Hippocampal formation (tissue), 2 donors: ENCODE data around the gene RET.

Source experiments
- DNase-seq, 2 donors: peaks; one replicate each; lab custom pipeline; 2025; lab: John Stamatoyannopoulos, UW

The RET gene

DNA sequence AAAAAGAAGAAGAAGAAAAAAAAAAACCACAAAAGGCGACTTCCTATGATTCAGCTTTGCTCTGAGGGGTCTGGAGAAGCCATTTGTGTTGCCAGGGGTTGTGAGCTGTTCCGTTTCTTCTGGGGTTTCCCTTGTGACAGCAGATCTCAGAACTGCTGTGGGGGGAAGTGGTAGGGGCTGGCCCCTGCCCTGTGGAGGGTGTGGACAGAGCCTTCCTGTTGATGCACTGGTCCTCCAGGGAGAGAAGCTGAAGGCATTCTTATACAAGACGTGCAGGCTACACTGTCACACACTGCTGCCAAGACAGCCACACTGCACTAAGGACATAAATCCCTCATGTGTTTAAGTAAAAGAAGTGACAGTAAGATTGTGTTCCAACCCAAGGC, 44.1 kb downstream of the RET start:
- DNase-seq, result no peak

DNA sequence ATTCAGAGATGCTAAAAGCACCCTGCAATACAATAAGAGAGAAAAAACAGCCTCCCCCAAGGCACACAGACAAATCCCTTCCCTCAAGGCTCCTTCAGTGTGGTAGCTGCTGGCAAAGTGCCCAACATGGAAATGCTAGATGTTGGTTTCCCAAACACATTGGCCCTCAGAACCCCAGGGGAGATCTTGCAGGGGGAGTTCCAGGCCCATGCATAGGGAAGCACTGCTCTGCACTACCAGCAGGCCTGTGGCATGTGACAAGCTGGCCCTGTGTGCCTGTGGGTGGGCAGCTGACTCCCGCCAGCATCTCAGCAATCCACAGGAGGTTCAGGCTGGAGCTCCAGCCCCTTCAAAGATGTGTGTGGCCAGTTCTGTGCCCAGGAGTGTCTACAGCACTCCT, 44.6 kb downstream of the RET start:
- no peak for DNase-seq

DNA sequence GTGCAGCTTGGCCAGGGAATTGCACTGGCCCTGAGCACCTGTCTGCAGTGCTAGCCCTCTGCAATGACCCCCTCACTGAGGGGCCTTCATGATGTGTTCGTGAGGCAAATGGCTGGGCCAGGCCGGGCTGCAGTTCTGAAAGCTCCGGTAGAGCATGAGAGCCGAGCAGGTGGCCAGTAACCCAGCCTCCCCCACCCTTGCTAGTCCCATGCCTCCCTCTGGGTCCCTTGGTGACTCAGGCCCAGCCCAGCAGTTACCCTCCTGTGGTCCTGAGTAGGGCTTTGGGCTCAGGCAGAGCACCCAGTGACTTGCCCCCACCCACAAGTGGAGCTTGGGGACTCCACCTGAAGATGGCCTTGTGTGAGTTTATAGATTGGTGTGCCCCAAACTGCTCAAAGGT, 45.2 kb downstream of the RET start:
- no peak for DNase-seq

DNA sequence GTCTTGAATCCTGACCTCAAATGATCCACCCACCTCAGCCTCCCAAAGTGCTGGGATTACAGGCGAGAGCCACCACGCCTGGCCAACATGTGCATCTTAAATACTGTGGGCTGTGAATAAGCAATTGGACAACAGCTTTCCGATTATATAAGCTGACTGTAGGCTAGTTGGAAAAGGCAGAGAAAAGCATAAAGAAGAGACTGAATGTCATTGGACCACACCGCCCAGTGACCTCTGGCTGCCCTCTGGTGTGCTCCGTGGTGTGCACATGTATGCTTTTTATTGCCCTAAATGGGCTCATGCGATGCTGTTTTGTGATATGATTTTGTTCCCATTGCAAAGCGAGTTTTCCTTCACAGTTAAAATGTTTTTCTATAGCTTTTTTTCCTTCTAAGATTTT, 46.0 kb downstream of the RET start:
- no peak for DNase-seq

DNA sequence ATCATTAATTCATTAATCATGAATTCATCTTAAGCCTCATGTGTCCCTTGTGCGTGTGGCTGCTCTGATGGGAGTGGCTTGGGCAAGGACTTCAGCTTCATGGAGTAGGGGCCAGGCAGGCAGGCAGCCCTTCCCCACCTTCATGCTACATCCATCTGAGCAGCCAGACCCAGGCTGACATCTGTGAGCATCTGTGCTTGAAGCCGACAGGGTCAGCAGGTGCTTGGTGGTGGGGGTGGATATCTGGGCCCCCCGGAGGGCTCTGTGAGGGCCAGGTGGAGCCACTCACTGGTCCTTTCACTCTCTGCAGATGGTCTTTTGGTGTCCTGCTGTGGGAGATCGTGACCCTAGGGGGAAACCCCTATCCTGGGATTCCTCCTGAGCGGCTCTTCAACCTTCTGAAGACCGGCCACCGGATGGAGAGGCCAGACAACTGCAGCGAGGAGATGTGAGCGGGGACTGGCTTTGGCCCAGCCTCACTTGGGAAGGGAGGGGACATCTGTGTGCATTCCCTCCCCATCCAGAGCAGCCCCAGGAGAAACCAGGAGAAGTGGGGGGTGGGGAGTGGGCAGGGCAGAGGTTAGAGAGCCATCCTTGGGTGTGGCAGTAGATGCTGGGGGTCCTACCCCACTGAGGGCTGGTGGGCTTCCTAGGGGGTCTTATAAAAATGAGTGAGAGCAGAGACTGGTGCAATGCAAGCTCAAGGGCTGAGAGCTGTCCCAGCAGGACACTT, 46.7 kb downstream of the RET start:
- no peak for DNase-seq

DNA sequence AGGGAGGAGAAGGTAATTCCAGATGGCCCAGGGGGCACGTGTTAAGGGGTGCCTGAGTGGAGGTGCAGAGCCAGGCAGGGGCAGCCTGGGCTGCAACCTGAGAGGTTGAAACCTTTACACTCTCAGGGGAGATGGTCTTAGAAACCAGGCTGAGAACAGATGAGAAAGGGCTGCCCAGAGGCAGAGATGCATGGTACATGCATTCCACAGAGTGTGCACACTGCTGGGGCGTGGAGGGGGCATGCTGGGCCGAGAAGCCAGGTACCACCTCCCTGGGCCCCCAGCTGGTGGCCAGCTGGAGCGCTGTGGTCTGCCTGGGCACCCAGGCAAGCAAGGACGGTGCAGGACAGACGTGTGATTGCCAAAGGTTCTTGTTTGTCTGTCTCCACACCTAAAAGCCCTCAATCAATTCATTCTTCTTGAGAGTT, 47.2 kb downstream of the RET start:
- DNase-seq, result no peak

DNA sequence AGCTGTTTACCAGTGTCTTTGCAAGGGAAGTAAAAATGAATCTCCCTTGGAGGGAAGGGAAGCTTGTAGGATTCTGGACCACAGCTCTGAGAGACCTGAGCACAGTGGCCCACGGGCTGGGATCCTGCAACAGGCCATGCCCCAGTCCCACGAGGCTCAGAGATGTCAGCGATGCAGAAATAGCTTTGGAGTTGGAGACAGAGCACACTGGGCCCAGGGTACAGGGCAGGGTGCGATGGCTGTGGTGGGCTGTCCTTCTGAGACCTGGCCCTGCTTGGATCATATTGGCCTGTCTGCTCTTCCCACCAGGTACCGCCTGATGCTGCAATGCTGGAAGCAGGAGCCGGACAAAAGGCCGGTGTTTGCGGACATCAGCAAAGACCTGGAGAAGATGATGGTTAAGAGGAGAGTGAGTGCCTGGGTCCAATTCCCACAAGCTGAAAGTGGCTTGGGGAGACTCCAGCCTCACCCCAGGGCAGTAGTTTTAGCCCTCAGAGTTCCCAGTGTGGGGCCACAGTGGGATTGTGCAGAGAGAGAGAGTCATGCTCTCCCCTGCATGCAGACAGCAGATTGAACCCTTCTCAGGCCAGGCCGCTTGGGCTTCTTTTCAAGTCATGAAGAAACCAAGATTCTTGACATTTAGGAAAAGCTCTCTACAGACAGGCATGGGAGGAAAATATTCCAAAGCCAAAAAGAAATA, 47.9 kb downstream of the RET start:
- DNase-seq, result no peak

DNA sequence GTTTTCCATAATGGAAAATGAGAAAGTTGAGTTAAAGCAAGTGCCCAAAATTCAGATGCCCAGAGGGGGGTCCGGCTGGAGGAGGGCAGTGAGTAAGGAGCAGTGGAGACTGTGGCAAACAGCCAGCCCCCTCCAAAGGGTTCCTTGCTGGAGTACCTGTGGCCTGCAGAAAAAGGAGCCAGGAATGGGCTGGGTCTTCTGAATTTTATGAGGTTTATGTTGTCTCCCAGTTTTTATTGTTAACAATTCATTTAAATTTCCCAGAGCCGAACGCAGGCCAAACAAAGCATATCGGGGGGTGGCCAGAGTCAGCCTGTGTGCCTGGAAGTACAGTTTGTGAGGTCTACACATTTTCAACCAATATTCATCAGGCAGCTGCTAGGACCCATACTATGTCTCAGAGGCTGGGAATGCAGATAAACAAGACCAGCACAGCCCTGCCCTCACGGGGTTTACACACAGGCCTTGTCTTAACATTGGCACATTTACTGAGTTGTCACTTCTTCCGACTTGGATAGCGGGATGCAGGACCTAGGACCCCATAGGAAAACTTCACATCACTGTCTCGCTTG, 48.5 kb downstream of the RET start:
- DNase-seq, result no peak

DNA sequence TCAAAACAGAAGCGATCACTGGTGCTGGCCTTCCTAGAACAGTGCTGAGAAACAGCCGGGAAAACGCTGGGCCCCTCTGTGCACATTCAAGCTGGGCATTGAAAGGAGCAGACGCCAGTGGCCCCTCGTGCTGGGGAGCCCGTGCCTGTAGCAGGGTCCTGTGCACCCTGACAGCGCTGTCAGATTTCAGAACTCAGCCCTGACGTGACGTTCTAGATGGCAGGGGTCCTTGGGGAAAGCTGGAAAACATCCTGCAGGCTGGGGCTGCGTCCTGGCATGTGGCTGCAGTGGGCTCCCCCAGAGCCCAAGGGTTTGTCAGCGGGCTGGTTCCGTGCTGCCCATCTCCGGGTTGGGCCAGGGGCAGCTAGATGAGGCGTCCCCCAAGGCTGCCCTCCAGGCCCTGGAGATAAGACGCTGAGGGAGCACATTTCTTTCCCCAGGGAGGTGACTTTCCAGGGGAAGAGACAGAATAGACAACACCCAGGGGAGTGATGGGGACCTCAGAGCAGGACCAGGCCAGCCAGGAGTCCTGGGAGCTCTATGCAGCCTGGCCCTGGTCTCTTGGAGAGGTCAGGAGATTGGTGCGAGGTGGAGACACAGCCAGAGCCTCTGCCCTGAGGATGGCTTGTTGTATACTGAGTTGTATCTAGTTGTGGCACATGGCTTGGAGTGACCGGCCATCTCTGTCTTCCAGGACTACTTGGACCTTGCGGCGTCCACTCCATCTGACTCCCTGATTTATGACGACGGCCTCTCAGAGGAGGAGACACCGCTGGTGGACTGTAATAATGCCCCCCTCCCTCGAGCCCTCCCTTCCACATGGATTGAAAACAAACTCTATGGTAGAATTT, 49.2 kb downstream of the RET start:
- DNase-seq, result no peak

DNA sequence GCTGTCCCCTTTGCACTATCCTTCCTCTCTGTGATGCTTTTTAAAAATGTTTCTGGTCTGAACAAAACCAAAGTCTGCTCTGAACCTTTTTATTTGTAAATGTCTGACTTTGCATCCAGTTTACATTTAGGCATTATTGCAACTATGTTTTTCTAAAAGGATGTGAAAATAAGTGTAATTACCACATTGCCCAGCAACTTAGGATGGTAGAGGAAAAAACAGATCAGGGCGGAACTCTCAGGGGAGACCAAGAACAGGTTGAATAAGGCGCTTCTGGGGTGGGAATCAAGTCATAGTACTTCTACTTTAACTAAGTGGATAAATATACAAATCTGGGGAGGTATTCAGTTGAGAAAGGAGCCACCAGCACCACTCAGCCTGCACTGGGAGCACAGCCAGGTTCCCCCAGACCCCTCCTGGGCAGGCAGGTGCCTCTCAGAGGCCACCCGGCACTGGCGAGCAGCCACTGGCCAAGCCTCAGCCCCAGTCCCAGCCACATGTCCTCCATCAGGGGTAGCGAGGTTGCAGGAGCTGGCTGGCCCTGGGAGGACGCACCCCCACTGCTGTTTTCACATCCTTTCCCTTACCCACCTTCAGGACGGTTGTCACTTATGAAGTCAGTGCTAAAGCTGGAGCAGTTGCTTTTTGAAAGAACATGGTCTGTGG, 50.0 kb downstream of the RET start:
- no peak for DNase-seq

DNA sequence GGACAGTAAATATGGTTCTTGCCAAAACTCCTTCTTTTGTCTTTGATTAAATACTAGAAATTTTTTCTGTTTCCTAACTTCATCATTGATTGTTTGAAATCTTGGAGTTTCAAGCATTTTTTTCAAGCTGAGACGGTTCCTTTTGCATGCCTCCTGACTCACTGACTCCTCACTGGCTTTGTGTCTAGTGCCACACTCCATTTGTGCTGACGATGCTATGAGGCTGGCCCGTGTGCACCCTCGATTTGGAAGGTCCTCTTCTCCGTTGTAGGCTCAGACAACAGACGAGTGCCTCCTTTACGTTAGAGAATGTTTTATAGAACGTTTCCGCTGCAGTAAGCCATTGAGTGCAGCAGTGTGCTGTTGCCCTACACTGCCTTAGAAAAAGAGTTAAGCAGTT, 50.6 kb downstream of the RET start:
- no peak for DNase-seq

DNA sequence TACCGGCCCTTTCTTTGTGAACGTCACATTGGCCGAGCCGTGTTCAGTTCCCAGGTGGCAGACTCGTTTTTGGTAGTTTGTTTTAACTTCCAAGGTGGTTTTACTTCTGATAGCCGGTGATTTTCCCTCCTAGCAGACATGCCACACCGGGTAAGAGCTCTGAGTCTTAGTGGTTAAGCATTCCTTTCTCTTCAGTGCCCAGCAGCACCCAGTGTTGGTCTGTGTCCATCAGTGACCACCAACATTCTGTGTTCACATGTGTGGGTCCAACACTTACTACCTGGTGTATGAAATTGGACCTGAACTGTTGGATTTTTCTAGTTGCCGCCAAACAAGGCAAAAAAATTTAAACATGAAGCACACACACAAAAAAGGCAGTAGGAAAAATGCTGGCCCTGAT, 51.5 kb downstream of the RET start:
- DNase-seq, result no peak

DNA sequence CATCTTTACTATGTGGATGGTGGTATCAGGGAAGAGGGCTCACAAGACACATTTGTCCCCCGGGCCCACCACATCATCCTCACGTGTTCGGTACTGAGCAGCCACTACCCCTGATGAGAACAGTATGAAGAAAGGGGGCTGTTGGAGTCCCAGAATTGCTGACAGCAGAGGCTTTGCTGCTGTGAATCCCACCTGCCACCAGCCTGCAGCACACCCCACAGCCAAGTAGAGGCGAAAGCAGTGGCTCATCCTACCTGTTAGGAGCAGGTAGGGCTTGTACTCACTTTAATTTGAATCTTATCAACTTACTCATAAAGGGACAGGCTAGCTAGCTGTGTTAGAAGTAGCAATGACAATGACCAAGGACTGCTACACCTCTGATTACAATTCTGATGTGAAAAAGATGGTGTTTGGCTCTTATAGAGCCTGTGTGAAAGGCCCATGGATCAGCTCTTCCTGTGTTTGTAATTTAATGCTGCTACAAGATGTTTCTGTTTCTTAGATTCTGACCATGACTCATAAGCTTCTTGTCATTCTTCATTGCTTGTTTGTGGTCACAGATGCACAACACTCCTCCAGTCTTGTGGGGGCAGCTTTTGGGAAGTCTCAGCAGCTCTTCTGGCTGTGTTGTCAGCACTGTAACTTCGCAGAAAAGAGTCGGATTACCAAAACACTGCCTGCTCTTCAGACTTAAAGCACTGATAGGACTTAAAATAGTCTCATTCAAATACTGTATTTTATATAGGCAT, 52.3 kb downstream of the RET start:
- no peak for DNase-seq

DNA sequence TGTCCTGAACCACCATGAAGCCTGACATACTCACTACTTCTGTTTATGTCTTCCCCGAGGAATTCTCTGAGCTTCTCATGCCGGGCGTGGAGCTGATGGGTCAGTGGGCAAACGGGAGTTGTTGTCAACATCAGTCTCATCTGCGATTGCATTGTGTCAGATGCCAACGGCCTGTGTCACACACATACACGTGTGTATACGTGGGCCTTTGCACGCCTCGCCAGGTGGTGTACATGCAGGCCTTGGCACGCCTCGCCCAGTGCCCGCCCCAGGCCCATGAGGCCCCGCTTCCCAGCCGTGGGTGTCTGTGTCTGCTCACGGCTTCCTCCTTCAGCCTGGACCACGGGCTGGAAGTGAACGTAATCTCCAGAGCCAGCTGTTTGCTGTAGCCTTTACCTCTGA, 53.9 kb downstream of the RET start:
- DNase-seq, result no peak

DNA sequence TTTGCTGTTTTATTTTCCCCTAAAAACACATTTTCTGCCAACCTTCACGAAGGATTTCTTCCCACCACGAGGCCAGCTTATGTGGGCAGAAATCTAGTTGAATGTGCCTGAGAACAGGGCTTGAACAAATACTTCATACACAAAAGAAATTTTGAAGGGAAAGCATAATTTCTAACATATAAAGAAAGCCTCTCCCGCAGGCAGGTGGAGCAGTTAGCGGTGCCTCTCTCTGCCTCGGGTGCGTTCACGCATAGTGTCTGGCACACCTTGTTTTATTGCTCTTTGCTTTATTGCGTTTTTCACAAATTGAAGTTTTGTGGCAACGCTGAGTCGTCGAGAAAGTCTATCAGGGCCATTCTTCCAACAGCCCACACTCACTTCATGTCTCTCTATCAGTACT, 54.4 kb downstream of the RET start:
- no peak for DNase-seq

DNA sequence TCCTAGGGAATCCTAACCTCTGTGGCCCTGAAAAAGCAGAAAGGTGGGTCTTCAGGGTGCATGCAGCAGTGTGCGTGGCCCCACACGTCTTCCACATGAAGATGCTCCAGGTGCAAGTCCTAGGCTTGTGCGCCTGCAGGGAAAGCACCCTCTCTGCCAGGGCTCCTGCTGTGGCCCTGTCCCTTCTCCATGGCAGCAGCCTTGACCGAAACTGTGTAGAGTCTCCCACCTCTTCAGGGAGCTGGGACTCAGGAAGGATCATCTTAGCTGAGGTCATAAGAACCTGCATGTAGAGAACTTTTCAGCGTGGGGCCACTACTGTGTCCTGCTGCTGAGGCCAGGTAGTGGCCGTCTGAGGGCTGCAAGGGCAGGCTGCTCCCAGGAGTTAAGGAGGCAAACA, 55.0 kb downstream of the RET start:
- DNase-seq, result no peak

DNA sequence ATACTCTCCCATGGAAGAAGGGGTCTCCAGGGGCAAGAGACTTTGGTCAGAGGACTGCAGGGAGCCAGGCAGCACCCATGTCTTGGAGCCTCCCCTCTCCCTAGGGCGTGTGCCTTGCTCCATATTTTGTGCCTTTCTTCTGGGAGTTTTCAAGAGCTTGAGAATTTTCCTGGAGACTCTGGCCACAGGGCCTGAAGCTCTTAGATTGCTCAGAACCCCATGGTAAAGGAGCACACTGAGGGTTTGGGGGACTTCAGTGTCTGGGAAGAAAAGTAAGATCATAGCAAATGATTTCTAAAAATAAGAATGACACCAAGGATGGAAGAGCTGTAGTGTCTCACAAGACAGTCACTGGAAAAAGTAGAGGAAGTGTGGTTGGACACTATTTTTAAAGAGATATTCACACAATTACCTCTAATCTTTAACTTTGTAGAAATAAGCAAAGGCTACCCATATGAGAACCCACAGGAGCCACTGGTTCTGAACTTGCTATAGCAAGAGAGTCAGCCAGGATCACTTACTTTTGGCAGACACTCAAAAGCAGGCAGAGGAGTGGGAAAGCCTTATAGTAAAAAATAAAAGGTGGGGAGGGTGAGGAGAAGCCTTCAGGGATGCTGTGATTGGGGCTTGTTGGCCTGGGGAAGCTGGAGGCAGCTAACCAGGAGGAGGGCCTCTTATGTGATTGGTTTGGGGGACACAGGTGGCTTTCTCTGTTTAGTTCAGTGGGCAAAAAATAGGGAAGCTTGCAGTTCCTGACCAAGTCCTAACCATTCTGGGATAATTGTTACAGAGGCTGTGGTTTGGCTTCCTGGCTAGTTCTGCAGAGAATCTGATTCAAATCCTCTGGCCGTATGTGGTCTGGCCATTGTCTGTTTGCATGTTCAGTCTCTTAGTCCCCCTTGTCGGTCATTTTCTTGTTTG, 56.3 kb downstream of the RET start:
- no peak for DNase-seq

DNA sequence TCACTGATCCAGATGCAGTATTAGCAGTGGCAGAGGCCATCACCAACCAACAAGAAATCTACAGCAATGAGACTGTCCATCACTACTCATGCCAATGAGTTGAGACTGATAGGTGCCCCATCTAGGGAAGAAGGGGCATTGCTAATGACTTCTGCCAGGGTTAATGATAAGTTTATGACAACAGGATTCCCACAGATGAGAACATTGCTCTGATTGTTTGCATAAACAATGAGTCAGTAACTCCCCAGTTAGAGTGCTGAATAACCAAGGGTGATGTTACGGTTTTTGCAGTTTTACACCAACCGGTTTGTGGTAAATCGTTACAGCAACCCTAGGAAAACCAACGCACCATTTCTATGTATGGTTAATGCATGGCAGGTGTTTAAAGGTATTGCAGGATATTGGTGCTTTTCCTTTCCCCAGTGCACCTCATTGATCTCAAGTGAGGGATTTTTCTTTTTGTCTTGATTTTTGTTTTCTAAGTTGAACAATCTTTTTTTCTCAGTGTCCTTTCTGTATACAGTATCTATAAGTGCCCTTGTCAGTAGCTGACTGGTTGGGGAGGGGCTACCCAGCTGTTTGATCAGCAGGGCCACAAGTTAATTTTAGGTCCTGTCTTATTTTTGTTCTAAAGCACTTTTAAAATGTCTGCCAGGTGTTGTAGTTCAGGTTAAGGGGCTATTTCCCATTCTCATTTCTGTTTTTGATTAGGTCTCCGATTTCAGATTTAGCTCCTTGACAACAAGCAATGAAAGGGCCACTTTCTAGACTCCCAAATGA, 57.4 kb downstream of the RET start:
- DNase-seq, result no peak

DNA sequence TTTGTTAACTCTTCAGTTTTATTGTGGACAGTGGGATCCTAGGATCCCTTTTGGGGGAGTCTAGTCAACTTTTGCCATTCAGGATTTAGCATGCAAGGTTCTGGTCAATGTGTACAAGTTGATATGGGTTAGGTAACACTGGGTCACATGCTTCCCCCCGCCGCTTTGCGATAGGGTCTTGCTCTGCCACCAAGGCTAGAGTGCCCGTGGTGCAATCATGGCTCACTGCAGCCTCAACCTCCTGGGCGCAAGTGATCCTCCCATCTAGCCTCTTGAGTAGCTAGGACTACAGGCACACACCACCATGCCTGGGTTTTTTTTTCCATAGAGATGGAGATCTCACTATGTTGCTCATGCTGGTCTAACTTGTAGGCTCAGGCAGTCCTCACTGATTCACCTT, 58.2 kb downstream of the RET start:
- no peak for DNase-seq
